Islet of Langerhans (tissue), 1 donor: Measurements from ENCODE around the gene AARS2.

Source experiments
- FAIRE-seq: peaks from one replicate; lab custom pipeline; 2011; peaks lifted over from hg19 to GRCh38; lab: Jason Lieb, UNC

AARS2 gene

DNA sequence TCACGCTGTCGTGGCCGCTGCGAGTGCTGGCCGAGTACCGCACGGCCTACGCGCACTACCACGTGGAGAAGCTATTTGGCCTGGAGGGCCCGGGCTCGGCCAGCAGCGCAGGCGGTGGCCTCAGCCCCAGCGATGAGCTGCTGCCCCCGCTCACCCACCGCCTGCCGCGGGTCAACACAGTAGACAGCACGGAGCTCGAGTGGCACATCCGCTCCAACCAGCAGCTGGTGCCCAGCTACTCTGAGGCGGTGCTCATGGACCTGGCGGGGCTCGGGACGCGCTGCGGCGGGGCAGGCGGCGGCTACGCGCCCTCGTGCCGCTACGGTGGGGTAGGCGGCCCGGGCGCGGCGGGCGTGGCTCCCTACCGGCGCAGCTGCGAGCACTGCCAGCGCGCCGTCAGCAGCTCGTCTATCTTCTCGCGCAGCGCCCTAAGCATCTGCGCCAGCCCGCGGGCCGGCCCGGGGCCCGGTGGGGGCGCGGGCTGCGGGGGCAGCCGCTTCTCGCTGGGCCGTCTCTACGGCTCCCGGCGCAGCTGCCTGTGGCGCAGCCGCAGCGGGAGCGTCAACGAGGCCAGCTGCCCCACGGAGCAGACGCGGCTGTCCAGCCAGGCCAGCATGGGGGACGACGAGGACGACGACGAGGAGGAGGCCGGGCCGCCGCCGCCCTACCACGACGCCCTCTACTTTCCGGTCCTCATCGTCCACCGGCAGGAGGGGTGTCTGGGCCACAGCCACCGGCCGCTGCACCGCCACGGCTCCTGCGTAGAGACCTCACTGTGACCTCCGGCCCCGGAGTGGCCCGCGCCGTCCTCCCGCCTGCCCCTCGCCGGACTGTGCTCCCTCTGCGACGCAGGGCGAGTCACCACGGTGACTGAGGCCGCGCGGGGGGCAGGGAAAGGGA is 37.1 kb downstream of the AARS2 start:
- FAIRE-seq = no peak

DNA sequence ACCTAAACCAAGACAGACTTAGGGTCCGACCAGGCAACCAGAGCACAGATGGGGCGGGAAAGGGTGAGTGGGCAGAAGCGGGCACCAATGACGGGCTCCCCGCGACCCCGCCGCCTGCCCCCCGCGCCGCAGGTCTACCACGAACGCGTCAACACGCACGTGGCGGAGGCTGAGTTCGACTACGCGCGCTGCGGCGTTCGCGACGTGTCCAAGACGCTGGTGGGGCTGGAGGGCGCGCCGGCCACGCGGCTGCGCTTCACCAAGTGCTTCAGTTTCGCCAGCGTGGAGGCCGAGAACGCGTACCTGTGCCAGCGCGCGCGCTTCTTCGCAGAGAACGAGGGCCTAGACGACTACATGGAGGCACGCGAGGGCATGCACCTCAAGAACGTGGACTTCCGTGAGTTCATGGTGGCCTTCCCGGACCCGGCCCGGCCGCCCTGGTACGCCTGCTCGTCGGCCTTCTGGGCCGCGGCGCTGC is 37.8 kb downstream of the AARS2 start:
- no peak for FAIRE-seq

DNA sequence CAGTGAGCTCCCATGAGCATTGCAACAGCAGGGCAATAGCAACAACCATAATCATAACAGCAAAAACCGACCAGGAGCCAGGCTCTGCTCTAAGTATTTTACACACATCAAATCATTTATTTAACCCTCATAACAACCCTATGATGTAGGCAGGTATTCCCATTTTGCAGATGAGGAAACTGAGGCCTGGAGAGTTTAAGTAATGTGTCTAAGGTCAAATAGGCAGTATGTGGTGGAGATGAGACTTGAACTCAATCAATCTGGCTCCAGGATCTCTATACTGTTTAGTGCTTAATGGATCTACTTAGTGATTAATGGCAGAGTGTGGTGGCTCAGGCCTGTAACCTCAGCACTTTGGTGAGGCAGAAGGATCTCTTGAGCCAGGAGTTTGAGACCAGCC is 39.5 kb downstream of the AARS2 start:
- no peak for FAIRE-seq

DNA sequence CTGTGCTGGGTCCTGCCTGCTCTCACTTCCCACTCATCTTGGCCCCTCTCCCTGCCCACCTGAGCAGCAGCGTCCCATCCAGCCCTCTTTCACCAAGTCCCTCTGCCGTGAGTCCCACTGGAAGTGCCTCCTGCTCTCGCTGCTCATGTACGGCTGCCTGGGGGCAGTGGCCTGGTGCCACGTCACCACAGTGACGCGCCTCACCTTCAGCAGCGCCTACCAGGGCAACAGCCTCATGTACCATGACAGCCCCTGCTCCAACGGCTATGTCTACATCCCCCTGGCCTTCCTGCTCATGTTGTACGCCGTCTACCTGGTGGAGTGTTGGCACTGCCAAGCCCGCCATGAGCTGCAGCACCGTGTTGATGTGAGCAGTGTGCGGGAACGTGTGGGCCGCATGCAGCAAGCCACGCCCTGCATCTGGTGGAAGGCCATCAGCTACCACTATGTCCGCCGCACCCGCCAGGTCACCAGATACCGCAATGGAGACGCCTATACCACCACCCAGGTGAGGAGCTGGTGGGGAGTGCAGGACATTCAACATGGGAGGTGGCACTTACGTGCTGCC is 40.1 kb downstream of the AARS2 start:
- FAIRE-seq = no peak

DNA sequence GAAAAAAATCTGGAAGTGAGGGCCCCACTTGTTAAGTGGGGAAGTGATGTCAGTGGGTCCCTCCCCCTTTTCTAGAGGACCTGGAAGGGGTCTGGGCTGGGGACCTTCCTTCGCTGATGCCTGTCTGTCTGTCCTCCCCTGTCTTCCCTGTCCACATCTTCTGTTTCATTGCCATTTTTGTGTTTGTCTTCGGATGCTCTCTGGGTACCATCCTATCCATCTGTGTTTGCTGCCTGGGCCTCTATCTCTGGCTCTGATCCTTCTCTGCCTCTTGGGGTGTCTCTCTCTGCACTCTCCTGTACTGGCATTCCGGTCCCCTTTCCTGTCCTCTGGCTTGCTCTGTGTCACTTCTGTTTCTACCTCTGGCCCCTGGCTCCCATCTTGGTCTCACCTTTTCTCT is 40.6 kb downstream of the AARS2 start:
- FAIRE-seq = no peak

DNA sequence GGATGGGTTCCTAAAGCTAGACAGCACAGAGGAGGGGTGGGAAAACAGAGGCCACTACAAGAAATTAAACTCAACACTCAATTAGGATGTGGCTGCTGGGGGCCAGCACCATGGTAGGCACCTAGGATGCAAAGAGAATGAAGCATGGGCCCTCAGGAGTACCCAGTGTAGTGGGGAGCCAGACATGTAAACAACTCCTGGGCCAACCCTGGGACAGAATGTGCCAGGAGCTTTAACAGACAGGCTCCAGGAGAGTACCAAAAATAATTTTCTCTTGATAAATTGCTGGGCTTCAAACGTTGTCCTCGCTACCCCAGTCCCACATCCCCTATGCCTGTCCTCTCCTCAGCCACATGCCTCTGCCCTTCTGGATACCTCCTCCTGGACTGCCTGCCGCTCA is 41.2 kb downstream of the AARS2 start:
- FAIRE-seq = no peak

DNA sequence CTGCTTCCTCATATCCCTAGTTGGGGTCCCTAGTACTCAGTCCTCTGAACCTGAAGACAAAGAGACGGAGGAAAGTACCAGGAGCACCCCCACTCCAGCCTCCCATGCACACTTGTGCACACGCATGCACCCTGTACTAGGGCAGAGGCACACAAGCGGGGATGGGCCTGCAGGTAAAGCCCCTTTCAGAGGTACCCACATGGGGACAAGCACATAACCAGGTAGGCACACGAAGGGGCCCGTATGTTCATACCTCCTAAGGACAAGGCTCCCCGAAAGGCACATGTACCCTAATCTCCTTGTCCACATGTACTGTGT is 41.8 kb downstream of the AARS2 start:
- FAIRE-seq = no peak

DNA sequence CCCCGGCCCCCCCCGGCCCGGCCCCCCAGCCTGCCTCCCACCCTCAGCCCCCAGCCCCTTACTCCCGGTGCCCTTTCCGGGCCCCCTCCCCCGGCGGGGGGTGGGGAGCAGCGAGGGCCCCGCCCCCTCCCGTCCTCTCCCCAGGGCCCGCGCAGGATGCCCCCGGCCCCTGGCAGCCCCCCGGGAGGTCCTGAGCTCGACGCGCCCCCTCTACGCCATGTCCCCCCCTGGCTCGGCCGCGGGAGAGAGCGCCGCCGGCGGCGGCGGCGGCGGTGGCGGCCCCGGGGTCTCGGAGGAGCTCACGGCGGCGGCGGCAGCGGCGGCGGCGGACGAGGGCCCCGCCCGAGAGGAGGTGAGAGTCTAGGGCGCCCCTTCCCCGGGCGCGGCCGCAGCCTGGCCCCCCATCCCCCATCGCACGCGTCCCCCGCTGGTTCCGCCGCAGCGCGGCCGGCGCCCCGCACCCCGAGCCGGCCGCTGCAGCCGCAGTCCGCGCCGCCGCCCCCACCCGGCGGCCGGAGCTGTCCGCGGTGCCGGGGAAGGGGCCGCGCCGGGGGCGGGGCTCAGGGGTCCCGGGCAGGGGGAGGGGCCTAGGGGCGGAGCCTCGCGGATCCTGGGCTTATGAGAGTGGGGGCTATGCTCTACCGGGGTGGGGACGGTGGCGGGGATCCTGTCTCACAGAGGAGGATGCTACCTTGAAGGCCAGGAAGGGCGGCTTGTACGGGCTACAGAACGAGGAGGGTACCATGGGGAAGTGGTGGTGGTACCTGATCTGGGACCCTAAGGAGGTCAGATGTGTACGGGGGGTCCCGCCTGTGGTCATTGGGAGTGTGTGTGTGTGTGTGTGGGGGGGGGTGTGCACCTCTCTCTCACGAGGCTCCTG is 42.4 kb downstream of the AARS2 start:
- FAIRE-seq = no peak

DNA sequence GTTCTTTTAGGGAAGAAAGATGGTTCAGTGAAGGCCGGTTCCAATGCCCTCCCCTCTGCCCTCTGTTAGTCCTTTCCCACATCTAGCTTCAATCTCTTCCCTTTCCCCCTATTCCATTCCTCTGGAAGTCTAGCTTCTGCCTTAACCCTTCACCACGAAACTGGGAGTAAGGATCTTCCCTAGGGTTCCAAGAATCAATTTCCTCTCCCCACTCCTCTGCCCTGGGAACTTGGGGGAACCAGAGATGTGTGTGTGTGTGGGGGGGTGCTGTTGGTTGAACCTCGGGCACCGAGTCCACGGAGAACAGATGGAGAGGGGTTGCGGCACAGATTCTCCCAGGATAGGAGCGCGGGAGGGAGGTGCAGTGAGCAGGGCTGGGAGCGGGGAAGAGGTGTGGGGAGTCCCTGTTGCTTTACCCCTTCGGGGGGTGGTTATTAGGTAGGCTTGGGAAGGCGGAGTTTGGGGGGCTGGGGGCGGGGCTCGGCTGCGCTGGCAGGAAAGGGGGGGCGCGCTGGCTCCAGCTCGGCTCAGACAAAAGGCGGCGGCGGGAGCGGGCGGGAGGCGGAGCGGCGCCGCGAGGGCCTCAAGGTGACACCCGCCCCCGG is 43.1 kb downstream of the AARS2 start, which contains the start of gene TMEM151B:
TSS of gene TMEM151B (plus strand) at position 530 of the 605 bp plus-strand sequence. CDS start 293 bp downstream, outside the sequence.
- no peak for FAIRE-seq

DNA sequence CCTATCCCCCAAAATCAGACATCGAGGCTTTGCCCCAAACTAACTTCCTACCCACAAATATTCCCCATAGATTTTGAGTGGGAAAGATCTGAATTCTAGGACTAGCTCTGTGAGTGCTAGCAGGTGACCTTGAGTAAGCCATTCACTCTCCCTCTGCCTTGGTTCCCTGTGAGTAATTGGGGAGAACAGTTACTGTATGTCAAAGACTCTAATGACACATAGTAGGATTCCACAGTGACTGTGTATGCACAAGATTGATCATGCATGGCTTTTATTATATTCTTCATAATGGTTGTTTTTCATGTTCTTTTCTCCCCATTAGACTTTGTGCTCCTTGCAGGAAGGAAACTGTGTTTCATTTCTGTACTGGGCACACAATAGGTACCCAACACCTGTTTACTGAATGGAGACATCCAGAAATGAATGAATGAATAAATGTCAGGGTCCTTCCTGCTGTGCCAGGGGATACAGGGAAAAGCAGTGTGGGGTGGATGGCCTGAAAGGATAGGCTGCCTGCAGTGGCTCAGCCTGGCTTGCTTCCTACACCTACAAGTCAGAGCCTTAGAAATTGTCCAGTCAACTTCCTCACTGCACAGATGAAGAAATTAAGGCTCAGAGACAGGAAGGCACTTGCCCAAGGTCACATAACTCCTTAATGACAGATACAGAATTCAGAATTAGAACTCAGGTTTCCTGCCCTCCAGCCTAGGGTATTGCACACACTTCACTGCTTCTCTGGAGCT is 43.8 kb downstream of the AARS2 start:
- FAIRE-seq = no peak

DNA sequence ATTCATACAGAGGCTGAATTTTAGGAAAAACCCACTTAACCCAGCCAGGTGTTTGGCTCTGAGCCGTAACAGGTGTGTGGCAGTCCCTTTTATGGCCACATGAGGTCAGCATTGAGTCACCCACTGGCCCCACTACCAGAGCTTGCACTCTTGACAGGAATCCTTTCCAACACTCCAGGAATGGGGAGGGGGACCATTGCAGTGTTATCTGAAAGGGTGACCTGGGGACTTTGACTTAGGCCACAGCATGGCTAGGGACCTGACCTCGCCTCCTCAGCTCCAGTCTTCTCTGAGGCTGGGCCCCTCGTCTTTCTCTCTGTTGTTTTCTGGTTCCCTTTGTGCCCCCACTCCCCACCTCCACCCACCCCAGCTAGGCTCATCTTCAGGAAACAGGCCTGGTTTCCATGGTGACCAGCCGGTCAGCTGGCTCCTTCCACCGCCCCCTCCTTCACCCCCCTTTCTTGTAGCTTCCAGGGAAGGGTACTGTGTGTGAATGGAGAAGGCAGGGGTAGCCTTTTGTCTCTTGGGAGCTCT is 45.0 kb downstream of the AARS2 start:
- FAIRE-seq = no peak

DNA sequence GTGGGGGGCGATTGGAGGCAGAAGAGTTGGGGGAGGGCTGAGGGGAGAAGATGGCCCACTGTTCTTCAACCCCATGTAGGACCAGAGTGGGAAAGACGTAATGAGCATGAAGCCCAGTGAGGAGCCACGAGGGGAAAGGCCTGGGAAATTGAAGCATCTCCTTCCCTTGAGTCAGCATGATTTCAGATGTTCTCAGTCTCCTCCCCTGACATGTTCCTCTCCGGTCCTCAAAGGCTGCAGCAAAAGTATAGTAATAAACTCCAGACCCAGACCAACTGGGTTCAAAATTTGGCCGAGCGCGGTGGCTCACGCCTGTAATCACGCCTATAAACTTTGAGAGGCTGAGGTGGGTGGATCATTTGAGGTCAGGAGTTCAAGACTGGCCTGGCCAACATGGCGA is 45.9 kb downstream of the AARS2 start:
- FAIRE-seq = no peak

DNA sequence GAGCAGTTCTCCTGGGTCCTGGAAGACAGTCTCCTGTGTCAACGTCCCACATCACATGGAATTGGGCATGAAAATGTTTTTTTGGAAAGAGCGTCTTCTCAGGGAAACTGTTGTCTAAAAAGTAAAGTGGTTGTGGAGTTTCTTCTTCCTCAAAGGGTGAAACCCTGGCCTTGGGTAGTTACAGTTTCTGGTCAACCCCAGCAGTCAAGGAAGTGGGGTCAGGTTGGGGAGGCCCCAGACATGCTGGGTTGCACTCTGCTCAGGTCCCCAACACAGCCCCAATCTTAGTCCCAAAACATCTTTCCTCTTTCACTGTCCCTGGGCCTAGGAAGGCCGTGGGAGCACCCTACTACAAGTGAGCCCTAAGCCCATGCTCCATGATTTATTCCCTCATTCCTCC is 46.8 kb downstream of the AARS2 start:
- FAIRE-seq = no peak

DNA sequence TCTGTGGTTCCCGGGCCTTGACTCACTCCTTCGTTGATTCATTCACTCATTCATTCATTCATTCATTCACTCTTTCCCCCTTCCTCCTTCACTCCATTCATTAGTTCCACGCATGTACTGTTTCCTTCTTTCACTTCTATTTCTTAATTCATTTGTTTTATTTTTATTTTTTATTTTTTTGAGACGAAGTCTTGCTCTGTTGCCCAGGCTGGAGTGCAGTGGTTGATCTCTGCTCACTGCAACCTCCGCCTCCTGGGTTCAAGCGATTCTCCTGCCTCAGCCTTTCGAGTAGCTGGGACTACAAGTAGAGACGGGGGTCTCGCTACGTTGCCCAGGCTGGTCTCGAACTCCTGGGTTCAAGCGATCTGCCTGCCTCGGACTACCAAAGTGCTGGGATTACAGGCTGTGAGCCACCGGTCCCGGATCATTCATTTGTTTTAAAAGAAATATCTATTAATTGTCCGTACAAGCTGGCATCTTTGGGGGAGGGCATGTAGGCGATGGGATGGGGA is 47.4 kb downstream of the AARS2 start:
- no peak for FAIRE-seq

DNA sequence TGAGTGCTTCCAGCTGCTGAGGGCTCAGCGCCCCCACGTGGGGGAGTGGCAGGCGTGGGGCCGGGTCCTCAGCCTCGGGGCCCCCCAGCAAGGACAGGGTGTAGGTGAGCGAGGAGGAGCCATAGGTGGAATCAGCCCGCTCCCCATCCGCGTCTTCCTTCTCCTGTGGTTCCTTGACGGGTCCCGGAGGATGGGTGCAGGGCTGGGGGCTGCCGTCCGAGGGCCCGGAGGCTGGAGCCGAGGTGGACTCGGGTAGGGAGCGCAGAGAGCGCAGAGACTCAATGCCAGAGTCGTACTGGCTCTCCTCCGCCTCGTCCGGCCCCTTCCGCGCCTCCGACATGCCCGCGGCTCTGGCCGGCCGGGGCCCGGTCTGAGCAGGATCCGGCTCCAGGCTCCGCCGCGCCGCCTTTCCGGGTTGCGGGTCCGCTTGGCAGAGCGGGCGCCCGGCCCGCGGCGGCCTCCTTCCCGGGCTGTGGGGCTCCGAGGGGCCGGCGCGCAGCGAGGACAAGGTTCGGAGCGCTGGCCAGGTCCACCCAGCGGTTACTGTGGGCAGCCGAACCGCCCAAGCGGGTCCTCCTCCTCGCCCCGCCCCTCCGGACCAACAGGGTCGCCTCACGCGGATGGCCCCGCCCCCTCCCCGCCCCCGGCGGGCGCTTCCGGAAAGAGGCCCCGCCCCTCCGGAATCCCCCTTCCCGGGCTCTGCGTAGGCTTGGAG is 48.0 kb downstream of the AARS2 start, which contains the start of gene NFKBIE:
TSS of gene NFKBIE (minus strand) at position 545 of the 715 bp plus-strand sequence. CDS start at position 340, 205 bp downstream.
- no peak for FAIRE-seq

DNA sequence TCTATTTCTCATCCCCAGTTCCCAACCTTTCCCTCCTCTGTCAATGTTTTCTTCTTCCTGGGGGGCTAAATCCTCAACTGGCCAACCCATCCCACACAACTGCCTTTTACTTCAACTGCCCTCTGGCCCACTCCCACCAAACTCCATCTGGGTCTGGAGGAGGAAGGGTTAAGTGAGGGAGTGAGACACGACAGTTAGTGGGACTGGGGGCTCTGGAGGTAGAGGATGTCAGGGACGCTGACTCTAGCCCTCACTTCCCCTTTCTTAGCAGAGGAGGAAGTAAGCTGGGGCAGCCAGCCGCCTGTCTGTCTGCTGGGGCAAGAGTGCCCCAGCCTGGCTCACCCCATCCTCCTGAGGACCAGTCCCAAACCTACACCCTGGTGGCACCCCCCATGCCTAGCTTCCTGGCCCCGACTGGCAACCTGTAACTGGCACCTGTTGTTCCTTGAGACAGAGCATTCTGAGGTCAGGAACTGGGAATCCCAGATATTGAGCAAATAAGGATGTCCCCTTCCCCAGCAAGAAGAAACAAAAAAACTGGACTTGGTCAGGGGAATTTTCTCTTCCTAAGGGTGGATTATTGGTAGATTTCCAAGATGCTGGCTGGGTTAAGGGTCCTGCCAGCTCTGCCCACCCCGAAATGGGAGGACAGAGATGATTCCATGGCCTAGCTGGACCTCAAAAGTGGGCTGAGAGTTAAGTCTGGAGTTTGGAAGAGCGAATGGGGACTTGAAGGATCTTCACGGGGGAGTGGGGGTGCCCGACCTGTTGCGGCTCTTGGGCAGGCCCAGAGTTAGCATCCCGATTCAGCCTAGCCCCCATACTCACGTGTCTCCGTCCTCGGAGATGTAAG is 48.8 kb downstream of the AARS2 start:
- no peak for FAIRE-seq

DNA sequence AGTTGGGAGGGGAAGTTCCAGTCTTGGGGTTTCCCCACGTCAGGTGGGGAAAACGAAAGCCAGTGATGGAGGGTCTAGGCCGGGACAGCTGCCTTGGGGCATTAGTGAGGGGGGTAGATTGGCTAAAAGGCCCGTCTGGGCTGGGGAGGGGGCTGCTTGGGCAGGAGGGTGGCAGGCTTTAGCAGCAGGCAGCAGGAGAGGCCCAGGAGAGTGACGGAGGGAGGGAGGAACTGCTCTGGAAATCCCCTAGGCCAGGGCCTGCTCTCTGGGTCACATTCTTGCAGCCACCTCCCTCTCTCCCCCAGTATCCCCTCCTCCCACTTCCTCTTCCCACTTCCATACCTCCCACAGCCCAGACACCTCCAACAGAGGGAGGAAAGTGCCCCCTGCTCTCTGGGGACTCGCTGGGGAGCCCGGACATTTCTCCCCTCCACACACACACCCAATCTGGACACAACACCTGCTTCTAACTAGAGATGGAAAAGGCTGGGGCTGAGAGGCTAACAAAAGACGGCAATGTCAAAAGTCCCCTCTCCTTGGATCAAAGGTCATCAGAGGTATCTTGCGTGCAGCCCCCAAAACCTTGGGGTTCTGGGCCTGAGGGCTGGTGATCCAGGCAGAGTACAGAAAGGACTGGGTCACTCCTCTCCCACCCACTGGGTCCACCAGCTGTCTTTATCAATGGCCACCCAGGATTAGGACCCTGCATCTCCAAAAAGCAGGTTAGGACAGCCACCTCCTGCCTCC is 49.6 kb downstream of the AARS2 start:
- FAIRE-seq = no peak

DNA sequence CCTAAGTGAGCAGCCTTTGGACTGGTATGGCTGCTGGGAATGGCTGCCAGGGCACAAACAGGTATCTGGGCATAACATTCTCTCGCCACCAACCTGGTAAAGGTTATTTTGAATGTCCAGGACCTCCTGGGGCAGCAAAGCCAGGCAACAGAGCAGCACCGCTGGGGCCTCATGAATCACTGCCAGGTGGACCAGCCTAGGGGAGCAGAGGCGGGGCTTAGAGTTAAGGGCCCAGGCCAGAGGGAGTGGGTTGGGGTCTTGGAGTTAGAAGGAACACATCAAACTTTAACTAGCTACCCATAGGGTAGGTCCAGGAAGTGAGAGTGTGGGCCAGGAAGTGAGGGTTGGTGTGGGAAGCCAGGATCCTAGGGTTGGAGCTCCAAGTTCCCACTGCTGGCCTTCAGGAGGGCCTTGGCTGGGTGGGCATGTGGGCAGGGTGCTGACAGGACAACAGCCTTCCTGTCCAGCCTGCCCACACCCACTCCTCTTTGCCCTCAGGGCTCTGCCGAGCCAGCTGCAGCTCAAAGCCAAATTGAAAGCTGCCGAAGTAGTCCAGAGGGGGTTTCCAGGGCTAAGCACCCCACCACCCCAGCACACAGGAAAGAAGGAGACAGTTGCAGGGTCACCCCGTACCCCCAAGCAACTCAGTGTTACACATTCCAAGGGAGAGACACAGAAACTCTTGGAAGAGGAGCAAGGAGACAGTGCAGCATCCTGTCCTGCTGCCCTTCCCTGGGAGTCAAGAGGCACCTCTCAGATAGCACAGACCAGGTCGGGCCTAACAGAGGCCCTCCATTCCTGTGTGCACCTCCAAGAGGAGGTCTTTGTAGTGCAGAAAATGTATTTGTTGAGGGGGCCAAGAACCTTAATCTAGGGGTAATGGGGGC is 50.4 kb downstream of the AARS2 start:
- no peak for FAIRE-seq
